ENCODE results near the gene COL11A1. TPM values are rescaled to one million over a fixed set of nuclear protein-coding genes. Genes with fewer than 3 reads are reported as not detected.
"Not testable (repeated sequence)": the region's sequence is repeated elsewhere in the genome, so short reads cannot be mapped to it uniquely, and the experiment has no call there.

COL11A1 gene
- total RNA-seq, 1 donor from 2014 or later: 10.4 TPM

DNA sequence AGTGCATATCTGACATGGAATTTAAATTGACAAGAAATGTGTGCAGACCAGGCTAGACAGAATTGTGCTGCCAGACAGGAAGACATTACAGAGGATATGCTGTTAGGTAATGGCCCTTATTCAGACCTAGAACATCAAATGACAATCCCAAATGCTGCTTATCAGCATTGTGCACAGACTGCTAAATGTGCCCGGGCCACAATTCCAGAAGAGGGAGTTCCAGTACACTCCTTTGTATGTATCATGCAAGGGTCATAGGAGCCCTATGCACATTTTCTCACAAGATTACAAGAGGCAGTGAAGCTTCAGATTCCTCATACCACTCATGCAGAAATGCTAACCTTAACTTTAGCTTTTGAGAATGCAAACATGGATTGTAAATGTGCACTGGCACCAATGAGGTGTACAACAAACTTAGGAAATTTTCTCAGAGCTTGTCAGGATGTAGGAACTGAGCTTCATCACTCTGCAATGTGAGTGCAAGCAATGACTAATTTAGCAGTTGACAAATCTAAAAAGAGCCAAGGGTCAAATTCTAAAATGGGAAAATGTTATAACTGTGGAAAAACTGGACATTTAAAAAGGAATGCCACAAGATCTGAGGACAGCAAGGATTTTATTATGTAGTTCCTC, 273.5 kb downstream of the COL11A1 start:
- DNase-seq: no peak

DNA sequence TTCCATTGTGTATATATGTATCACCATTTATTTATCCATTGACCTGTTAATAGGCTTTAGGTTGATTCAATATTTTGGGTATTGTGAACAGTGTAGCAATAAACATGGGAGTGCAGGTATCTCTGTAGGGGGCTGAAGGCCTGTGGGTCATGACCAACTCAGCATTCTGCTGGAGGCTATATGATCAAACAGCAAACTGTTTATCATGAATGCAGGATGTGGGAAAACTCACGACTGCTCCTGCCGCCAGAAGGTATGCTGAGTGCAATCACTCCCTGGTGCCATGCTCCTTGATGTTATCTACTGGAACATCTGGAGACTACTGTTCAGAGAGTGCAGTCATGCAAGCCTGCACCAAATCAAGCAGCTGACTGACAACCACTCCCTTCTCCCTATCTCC, 275.2 kb downstream of the COL11A1 start:
- DNase-seq: no peak

DNA sequence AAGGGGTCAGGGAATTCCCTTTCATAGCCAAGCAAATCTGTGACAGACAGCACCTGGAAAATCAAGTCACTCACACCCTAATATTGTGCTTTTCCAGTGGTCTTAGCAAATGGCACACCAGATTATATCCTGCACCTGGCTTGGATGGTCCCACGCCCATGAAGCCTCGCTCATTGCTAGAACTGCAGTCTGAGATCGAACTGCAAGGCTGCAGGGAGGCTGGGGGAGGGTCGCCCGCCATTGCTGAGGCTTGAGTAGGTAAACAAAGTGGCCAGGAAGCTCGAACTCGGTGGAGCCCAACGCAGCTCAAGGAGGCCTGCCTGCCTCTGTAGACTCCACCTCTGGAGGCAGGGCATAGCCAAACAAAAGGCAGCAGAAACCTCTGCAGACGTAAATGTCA, 281.6 kb downstream of the COL11A1 start:
- not testable (repeated sequence) for DNase-seq

All from tongue (tissue), 2 donors.